Measurements from ENCODE around the gene PAQR8. TPM values are rescaled to one million over a fixed set of nuclear protein-coding genes. Genes with fewer than 3 reads are reported as not detected.

Gene PAQR8
- total and polyA plus RNA-seq, 7 donors, result 0.39 to 1.3 (median 0.68) TPM

DNA sequence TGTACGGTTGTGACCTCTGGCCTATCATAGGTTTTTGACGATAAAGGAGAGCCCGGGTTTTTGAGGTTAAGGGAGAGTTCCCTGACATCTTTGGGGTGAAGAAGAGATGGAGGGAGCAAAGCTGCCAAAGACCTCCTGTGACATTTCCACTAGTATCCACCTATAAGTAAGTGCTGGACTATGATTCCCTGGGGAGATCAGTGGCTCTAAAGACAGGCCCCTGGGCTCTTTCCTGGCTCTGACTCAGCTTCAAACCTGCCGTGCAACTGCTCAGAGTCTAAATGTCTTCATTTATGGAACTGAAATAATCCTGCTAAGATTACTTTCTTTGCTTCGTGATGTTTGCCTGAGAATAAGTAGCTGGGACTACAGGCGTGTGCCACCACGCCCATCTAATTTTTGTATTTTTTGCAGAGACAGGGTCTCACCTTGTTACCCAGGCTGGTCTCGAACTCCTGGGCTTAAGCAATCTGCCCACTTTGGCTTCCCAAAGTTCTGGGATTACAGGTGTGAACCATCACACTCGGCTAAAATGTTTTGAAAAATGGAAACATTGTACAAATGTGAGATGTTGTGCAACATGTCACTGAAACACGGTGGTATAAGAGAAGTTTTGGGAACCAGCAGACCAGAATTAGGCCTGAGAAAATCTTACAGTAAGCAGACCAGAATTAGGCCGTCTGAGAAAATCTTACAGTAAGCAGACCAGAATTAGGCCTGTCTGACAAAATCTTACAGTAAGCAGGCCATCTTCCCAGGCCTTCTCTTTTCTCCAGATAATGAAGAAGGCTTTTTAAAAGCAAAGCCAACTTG, 1.1 kb upstream of the PAQR8 start:
- Histone ChIP-seq H3K4me1 (no peaks in the 10 kb centered on the region), H3K36me3 (ENCODE audit: insufficient read depth in 1 of 2, low read depth in 1 of 2) (no peaks in the 10 kb centered on the region), H3K9me3 (no peaks in the 10 kb centered on the region), H3K27ac (no peak overlapping the region), H3K4me3 (peak overlapping the region; percentile 73), H3K27me3 (ENCODE audit: insufficient read depth in 3 of 3, low read length in 2 of 3) (peaks cover 0 to 20% (median 11%) of the 10 kb centered on the region in 3 donors)
- no peak for ATAC-seq
- TF ChIP-seq, protein P1, sequence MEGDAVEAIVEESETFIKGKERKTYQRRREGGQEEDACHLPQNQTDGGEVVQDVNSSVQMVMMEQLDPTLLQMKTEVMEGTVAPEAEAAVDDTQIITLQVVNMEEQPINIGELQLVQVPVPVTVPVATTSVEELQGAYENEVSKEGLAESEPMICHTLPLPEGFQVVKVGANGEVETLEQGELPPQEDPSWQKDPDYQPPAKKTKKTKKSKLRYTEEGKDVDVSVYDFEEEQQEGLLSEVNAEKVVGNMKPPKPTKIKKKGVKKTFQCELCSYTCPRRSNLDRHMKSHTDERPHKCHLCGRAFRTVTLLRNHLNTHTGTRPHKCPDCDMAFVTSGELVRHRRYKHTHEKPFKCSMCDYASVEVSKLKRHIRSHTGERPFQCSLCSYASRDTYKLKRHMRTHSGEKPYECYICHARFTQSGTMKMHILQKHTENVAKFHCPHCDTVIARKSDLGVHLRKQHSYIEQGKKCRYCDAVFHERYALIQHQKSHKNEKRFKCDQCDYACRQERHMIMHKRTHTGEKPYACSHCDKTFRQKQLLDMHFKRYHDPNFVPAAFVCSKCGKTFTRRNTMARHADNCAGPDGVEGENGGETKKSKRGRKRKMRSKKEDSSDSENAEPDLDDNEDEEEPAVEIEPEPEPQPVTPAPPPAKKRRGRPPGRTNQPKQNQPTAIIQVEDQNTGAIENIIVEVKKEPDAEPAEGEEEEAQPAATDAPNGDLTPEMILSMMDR (IDR thresholded peaks at IDR 0.05), result no peak
- 85 to 92% (median 86%) methylated on average over 11 of the region's 11 CpGs for WGBS, 3 donors
- intact Hi-C loops (cut with DNase I), result no loop called here
- DNase-seq, result no peak

GRCh38 chr6:52361414-52361944, 472 bp upstream of the PAQR8 start:
- Histone ChIP-seq H3K27ac (peak overlapping the region; percentile 58), H3K9me3 (no peaks in the 10 kb centered on the region), H3K4me1 (no peaks in the 10 kb centered on the region), H3K36me3 (ENCODE audit: insufficient read depth in 1 of 2, low read depth in 1 of 2) (no peaks in the 10 kb centered on the region), H3K27me3 (ENCODE audit: insufficient read depth in 3 of 3, low read length in 2 of 3) (peaks cover 0 to 20% (median 11%) of the 10 kb centered on the region in 3 donors), H3K4me3 (peak overlapping the region; percentile 73)
- WGBS, 3 donors, result 19 to 25% (median 22%) methylated on average over 18 of the region's 18 CpGs
- ATAC-seq, result peak; percentile 25 to 84 (median 56)
- intact Hi-C loops (cut with DNase I), result no loop called here
- peak in 1 of 2 donors; percentile 16 for DNase-seq
- TF ChIP-seq, protein P1 (IDR thresholded peaks at IDR 0.05), result no peak

DNA sequence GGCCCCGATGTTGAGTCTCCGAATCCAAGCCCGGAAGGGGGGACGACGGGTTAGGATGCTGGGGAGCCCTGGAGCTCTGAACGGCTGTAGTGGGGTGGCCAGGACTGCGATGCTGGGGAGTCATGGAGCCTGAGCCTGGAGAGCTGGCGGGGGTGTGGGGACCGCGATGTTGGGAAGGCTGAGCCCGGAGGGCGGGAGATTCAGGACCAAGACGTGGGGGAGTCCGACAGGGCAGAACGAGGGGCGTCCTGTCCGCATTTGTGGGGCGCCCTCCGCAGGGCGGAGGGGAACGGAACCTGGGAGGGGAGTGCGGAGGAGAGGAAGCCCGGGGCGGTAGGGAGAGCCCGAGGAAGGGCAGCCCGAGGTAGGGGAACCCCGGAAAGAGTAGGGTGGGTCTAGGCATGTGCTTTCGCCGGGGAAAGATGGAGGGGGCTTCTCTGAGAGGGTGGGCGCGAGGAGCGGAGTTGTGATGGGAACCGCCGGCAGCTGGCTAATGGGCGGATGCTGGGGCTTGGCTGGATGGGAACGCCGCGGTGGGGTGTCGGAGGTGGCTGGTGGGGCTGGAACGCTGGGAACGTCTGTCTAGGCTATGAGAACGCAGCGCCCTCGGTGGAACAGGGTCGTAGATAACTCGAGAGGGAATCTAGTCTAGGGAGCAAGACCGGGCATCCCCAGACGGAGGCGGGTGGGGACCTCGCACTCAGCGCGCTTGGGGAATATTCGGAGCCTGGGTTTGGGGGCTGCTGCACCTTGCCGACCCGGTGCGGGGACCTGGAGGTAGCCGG, 684 bp downstream of the PAQR8 start:
- DNase-seq, result peak; percentile 17 to 54
- TF ChIP-seq, protein P1 (IDR thresholded peaks at IDR 0.05), result no peak
- Histone ChIP-seq H3K36me3 (ENCODE audit: insufficient read depth in 1 of 2, low read depth in 1 of 2) (no peaks in the 10 kb centered on the region), H3K4me3 (peak overlapping the region; percentile 73), H3K27ac (peak overlapping the region; percentile 58), H3K9me3 (no peaks in the 10 kb centered on the region), H3K4me1 (no peaks in the 10 kb centered on the region), H3K27me3 (ENCODE audit: insufficient read depth in 3 of 3, low read length in 2 of 3) (peaks cover 0 to 20% (median 12%) of the 10 kb centered on the region in 3 donors)
- ATAC-seq, result peak; percentile 22 to 50 (median 30)
- intact Hi-C loops (cut with DNase I), result no loop called here
- WGBS, 3 donors, result 1 to 2% (median 1%) methylated on average over 54 to 57 of the region's 57 CpGs

DNA sequence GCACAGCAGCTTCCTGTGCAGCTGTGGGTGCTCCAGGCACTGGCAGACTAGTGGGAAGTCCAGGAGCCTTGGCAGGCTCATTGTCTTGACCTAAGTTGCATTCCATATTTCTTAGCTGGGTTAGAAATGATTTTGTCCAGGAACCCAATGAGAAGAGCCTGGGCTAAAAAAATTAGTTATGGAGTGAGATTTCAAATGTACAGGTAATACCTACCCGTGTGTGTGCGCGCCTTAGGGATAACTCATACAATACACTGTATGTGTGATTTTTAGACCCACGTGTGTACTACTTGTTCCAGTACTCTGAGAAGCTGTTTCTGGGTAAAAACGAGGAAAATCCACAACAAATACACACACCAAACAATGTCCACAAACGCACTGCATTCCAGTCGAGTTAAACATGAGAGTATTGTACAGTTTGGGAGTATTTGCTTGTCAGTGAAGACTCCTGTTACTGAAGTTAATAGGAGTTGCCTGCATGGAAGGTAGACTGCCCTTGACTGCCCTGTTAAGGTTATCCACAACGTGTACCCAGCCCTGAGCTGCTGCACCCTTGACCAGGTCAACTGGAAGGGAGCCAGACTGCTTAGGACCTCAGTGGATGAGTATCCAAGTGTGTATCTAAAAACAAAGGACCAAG, 1.4 kb downstream of the PAQR8 start:
- TF ChIP-seq, protein P1 (IDR thresholded peaks at IDR 0.05), result no peak
- no peak overlapping the region for H3K27ac ChIP-seq
- intact Hi-C loops (cut with DNase I), result no loop called here
- H3K4me3 ChIP-seq, result peak overlapping the region; percentile 73
- ATAC-seq, result no peak
- DNase-seq, result no peak
- no peaks in the 10 kb centered on the region for H3K36me3 ChIP-seq (ENCODE audit: insufficient read depth in 1 of 2, low read depth in 1 of 2)
- H3K4me1 ChIP-seq, result no peaks in the 10 kb centered on the region
- WGBS, 3 donors, result 53 to 56% (median 55%) methylated on average over 8 of the region's 8 CpGs
- H3K27me3 ChIP-seq (ENCODE audit: insufficient read depth in 3 of 3, low read length in 2 of 3), result peaks cover 0 to 20% (median 12%) of the 10 kb centered on the region in 3 donors
- no peaks in the 10 kb centered on the region for H3K9me3 ChIP-seq
